Lung (tissue), 12 donors: Measurements from ENCODE around the gene TMEM164. TPM values are rescaled to one million over a fixed set of nuclear protein-coding genes. Genes with fewer than 3 reads are reported as not detected.

ENCODE experiments used
- ATAC-seq: fragments of 200-7000 bp; cut with Tn5 transposase; one replicate; pipeline ENCODE4 v1.9.1; 2020; ENCODE audit warnings: moderate number of reproducible peaks; ENCODE audit not compliant: insufficient read depth, low FRiP score
- DNase-seq, 3 donors: peaks; one replicate each; pipeline ENCODE4 v3.0.0-alpha.2; 2013 to 2017
- H3K27ac ChIP-seq, 2 donors: one replicate each; pipeline ENCODE4 v1.5.1; 2013; ENCODE audit warnings: mild to moderate bottlenecking in 2 of 2, moderate library complexity in 2 of 2, control low read depth in 1 of 2, inconsistent platforms in 1 of 2, low read depth in 1 of 2, low read length in 1 of 2
- H3K27me3 ChIP-seq, 3 donors: one replicate each; pipeline ENCODE4 v1.5.1; 2013; ENCODE audit warnings: low read length in 2 of 3; ENCODE audit not compliant: control insufficient read depth in 3 of 3, insufficient read depth in 3 of 3
- H3K36me3 ChIP-seq, 4 donors: one replicate each; pipeline ENCODE4 v1.5.1; 2013; ENCODE audit warnings: low read length in 4 of 4, mild to moderate bottlenecking in 1 of 4, moderate library complexity in 1 of 4; ENCODE audit not compliant: control insufficient read depth in 4 of 4, insufficient read depth in 4 of 4
- H3K4me1 ChIP-seq, 5 donors: one replicate each; pipeline ENCODE4 v1.5.1; 2013; ENCODE audit warnings: low read length in 5 of 5, mild to moderate bottlenecking in 2 of 5, moderate library complexity in 1 of 5; ENCODE audit not compliant: control insufficient read depth in 5 of 5, insufficient read depth in 5 of 5
- H3K4me3 ChIP-seq: one replicate; pipeline ENCODE4 v1.5.1; 2013; ENCODE audit warnings: mild to moderate bottlenecking, control low read depth, moderate library complexity
- H3K9ac ChIP-seq, 2 donors: one replicate each; pipeline ENCODE4 v1.5.1; 2013; ENCODE audit warnings: low read length in 2 of 2, control low read depth in 1 of 2; ENCODE audit not compliant: insufficient read depth in 1 of 2
- H3K9me3 ChIP-seq, 4 donors: one replicate each; pipeline ENCODE4 v1.5.1; 2013; ENCODE audit warnings: low read length in 3 of 4, mild to moderate bottlenecking in 1 of 4, moderate library complexity in 1 of 4; ENCODE audit not compliant: control insufficient read depth in 4 of 4, insufficient read depth in 3 of 4
- CTCF ChIP-seq: IDR thresholded peaks from 2 replicates; pipeline ENCODE4 v1.5.1; 2012; ENCODE audit warnings: mild to moderate bottlenecking; ENCODE audit errors: control extremely low read depth, extremely low read depth
- WGBS, 2 donors: extraction: QIAGEN DNeasy Blood & Tissue Kit; methylation state at CpG; one replicate each; pipeline ENCODE4 v1.1.7; 2013; 5-methylcytosine and 5-hydroxymethylcytosine counted together
- polyA plus RNA-seq, 2 donors: library from polyadenylated mRNA; stranded (reverse); fragments of 200-250 nt; gene quantifications; one replicate each; pipeline ENCODE4 v1.2.1, GENCODE V29; 2013
- total RNA-seq, 2 donors: library from RNA; depleted of rRNA in 1 of 2; stranded (reverse); fragments of >200 nt in 1 of 2; gene quantifications; one replicate each; pipeline ENCODE4 v1.2.1, GENCODE V29; 2014 to 2021
- donor health status: control.
- donor health status: control.
- donor health status: Bipolar disorder and iron deficiency.
- donor health status: healthy.
- donor health status: DM: yes; HTN: yes; CAD: no.

TMEM164 gene
- total and polyA plus RNA-seq, 4 donors = 22.4 to 87.0 (median 38.0) TPM

GRCh38 chrX:110183314-110183713 lies 180.4 kb downstream of the TMEM164 start:
- no peak overlapping the region for H3K4me3 ChIP-seq
- H3K9me3 ChIP-seq = no peaks in the 10 kb centered on the region
- no peak overlapping the region for H3K27ac ChIP-seq
- peaks cover 0 to 4% (median 1%) of the 10 kb centered on the region in 4 donors for H3K36me3 ChIP-seq
- WGBS, 2 donors = 88 to 100% methylated on average over 2 of the region's 2 CpGs
- TF ChIP-seq CTCF = no peak
- ATAC-seq (no peak), DNase-seq (no peak)
- no peak overlapping the region for H3K9ac ChIP-seq
- no peaks in the 10 kb centered on the region for H3K4me1 ChIP-seq
- H3K27me3 ChIP-seq = peaks cover 0 to 28% (median 11%) of the 10 kb centered on the region in 3 donors

GRCh38 chrX:110188701-110189558 lies 186.0 kb downstream of the TMEM164 start:
- Histone ChIP-seq H3K9me3 (peaks cover 0 to 2% (median 0%) of the 10 kb centered on the region in 4 donors), H3K4me1 (no peaks in the 10 kb centered on the region), H3K9ac (no peak overlapping the region), H3K36me3 (peaks cover 0 to 4% (median 2%) of the 10 kb centered on the region in 4 donors), H3K27ac (no peak overlapping the region), H3K27me3 (peaks cover 0 to 19% (median 10%) of the 10 kb centered on the region in 3 donors), H3K4me3 (no peak overlapping the region)
- WGBS, 2 donors = 32 to 53% methylated on average over 4 of the region's 4 CpGs
- ATAC-seq = no peak
- peak in 2 of 3 donors; percentile 20 to 33 for DNase-seq
- no peak for TF ChIP-seq CTCF

GRCh38 chrX:110192516-110192915 lies 189.6 kb downstream of the TMEM164 start:
- H3K9ac ChIP-seq = no peak overlapping the region
- 54 to 81% methylated on average over 4 of the region's 4 CpGs for WGBS, 2 donors
- ATAC-seq = no peak
- no peak overlapping the region for H3K27ac ChIP-seq
- no peak overlapping the region for H3K4me3 ChIP-seq
- peaks cover 0 to 2% (median 0%) of the 10 kb centered on the region in 4 donors for H3K9me3 ChIP-seq
- H3K36me3 ChIP-seq = peaks cover 0 to 3% (median 0%) of the 10 kb centered on the region in 4 donors
- H3K27me3 ChIP-seq = peaks cover 0 to 30% (median 9%) of the 10 kb centered on the region in 3 donors
- TF ChIP-seq CTCF = no peak
- no peak for DNase-seq
- peaks cover 0 to 4% (median 0%) of the 10 kb centered on the region in 5 donors for H3K4me1 ChIP-seq
